GM21619 (cell line): ENCODE results near the gene FNBP1.
"Not testable (repeated sequence)": the region's sequence is repeated elsewhere in the genome, so short reads cannot be mapped to it uniquely, and the experiment has no call there.

Source experiments
- ATAC-seq: cut with Tn5 transposase; IDR thresholded peaks from one replicate; pipeline ENCODE4 v1.9.1; 2021; ENCODE audit not compliant: unreplicated experiment

Gene FNBP1

DNA sequence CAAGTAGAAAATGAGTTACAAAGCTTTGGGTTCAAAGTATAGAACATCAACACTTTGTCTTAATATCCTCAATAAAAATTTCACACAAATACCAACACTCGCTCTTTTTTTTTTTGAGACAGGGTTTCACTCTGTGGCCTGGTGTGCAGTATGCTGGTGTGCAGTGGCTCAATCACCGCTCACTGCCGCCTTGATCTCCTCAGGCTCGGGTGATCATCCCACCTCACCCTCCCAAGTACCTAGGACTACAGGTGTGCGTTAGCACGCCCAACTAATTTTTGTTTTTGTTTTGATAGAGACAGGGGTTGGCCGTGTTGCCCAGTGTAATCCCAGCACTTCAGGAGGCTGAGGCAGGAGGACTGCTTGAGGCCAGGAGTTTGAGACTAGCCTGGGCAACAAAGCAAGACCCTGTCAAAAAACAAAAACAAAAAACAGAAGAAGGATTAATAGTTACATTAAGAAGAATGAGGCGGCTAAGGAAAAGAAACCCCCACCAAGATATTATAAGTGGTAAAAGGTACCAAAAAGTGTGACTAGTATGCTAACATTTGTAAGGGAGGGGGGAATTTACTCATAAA is 20.3 kb downstream of the FNBP1 start:
- ATAC-seq, result no peak

DNA sequence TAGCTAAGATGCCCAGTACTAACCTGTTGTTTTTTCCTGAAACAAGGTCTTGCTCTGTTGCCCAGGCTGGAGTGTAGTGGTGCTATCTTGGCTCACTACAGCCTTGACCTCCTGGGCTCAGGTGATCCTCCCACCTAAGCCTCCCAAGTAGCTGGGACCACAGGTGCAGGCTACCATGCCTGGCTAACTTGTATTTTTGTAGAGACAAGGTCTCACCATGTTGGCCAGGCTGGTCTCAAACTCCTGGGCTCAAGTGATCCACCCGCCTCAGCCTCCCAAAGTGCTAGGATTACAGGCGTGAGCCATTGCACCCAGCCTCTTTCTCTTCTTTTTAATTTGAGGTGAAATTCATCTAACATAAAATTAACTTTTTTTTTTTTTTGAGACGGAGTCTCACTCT is 21.1 kb downstream of the FNBP1 start:
- ATAC-seq, result not testable (repeated sequence)

DNA sequence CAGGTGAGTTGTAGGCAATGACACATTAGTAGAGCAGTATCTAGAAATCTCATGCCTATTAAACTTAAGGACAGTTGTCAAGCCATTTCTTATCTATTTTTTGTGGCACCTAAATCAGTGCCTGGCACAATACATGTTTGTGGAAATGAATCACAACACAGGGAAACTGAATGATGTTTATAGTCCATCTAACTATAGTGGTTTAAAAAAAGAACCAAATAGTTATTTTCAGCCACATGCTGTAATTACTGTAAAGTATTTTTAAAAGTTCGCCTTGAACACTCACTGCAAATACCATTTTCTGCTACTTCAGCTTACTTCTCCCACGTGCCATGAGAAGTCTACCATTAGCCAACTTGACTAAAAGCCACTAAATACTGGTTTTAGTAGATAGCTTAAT is 21.9 kb downstream of the FNBP1 start:
- no peak for ATAC-seq

DNA sequence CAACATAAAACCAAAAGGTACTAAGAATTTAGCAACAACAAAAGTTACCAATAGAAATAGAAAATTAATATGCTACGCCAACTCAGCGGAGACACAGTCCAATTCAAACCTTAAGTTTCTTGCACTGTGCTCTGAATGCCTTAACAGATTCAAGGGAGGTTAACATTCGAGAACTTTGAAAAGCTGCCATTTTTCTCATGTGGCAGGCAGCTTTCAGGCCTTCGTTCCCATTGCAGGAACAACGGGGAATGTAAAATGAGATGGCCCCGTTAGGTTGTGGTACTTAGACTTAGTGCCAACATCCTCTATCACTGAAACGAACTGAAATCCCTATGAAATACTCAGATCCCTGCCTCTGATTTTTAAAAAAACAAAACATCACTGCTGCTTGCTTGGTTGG is 22.4 kb downstream of the FNBP1 start:
- ATAC-seq, result no peak

DNA sequence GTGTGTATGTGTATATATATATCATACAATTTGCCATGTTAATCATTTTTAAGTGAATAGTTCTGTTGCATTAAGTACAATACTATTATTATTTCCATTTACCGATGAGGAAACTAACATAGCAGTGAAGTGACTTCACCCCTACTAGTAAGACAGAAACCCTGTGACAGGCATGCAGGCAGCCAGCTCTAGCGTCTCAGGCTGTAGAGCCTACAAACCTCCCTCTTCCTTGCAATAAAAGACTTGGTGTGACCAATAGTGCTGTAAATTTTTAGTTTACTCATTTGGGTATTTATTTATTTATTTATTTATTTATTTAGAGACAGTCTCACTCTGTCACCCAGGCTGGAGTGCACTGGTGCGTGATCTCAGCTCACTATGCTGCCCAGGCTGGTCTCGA is 24.7 kb downstream of the FNBP1 start:
- ATAC-seq, result no peak

DNA sequence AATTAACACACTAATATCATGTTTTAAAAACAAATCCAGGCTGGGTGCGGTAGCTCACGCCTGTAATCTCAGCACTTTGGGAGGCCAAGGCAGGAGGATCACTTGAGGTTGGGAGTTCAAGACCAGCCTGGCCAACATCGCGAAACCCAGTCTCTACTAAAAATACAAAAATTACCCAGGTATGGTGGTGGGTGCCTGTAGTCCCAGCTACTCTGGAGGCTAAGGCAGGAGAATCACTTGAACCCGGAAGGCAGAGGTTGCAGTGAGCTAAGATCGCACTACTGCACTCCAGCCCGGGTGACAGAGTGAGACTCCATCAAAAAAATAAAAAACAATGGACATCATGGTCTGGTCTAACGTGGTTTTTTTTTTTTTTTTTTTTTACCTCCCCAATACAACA is 25.5 kb downstream of the FNBP1 start:
- not testable (repeated sequence) for ATAC-seq

DNA sequence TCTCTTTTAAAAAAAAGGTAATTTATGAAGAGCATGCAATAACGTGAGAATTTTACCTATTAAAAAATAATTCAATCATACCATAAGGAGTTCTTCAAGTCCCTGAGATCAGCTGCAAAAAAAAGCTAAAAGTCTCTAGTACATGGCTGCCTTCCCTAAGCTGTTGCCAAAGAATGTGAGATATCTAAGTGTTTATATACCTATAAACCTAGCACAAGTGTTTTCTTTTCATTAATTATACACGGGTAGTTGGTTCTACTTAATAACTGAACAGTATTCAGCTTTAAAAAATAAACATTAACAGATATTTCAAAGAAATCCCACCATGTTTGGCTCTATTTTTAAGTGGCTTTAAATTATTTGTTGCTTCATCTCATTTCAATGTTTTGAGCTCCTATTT is 25.9 kb downstream of the FNBP1 start:
- no peak for ATAC-seq

DNA sequence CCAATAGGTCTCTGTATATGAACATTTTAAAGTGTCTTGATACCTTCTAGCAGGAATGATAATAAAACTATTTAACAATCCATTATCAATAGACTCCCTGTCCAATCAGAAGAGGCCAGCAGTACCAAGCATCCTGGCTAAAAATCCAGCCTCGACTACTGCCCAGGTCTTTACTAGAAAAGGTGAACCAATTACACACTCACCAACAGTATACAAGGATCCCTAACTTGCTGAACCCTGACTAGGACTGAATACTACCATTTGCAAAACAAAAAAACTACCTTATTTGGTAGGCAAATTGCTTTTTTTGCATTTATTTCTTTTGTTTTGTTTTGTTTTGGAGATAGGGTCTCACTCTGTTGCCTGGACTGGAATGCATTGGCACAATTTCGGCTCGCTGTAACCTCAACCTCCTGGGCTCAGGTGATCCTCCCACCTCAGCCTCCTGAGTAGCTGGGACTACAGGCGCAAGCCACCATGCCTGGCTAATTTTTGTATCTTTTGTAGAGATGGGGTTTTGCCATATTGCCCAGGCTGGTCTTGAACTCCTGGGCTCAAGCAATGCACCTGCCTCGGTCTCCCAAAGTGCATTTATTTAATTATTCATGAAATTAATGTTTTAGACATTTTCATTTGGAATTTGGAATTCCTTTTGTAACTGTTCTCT is 27.5 kb downstream of the FNBP1 start:
- no peak for ATAC-seq

DNA sequence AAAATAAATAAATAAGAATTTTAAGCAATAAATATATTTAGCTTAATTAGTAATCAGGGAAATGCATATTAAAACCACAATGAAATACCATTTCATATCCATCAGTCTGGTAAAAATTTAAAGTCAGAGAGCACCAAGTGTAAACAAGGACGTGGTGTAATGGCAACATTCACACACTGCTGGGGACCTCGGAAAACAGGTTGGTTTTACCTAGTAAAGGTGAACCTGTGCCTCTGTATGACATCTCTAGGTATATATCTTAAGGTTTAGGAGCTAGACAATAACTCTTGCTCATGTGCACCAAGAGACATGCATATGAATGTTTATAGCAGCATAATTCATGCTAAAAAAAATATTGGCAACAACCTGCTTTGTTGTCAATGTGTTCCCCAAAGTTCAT is 29.7 kb downstream of the FNBP1 start:
- ATAC-seq, result no peak

DNA sequence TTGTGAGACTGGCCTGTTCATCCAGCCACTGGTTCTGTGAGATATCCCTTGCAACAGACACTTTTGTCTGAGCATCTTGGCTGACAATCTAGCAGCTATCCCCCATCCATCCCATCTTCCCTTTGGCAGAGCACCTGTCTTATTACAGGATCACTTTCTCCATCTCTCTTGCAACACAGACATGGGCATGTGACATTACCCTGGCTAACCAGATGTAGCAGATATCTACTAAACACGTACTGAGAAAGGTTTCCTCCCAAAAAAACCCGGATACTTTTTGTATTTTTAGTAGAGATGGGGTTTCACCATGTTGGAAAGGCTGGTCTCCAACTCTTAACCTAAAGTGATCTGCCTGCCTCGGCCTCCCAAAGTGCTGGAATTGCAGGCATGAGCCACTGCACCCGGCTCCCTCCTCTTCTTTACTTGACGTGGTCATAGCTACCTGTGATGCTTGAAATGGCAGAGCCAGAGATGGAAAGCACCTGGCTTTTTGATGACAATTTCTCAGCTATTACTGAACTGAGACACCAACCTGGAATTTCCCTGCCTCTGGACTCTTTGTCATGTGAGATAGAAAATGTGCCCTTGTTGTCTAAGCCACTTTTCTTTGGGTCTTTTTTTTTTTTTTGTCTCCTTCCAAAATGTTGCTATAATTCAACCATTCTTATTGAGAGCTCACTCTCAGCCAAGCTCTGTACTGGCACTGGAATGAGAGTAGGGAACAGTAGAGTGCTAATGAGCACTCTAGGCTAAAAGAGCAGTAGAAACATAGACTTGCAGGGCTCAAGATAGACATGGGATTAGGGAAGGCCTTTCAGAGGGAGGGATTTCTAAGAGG is 32.6 kb downstream of the FNBP1 start:
- ATAC-seq, result peak; percentile 32

DNA sequence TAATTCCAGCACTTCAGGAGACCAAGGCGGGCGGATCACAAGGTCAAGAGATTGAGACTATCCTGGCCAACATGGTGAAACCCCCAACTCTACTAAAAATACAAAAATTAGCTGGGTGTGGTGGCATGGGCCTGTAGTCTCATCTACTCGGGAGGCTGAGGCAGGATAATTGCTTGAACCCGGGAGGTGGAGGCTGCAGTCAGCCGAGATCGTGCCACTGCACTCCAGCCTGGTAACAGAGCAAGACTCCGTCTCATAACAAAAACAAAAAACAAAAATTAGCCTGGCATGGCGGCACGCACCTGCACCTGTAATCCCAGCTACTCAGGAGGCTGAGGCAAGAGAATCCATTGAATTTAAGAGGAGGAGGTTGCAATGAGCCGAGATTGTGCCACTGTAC is 33.4 kb downstream of the FNBP1 start:
- ATAC-seq, result not testable (repeated sequence)

DNA sequence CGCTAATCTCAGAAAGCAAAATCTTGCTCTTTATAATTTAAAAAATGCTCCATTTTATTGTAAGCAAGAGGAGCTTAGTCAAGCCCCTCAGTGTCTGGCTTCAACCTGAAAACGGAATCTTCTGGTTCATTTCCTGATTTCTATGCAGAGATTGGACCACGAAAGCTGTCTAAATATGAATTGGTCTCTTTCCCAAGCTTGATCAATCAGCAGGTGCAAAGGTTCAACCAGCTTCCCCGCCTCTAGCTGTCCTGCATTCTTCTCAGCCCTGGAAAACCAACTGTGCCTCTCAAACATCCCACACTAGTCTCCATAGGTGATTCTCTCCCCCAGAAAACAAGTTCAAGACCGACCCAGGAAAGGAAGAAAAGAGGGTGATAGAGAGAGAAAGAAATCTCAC is 34.5 kb downstream of the FNBP1 start:
- ATAC-seq, result no peak

DNA sequence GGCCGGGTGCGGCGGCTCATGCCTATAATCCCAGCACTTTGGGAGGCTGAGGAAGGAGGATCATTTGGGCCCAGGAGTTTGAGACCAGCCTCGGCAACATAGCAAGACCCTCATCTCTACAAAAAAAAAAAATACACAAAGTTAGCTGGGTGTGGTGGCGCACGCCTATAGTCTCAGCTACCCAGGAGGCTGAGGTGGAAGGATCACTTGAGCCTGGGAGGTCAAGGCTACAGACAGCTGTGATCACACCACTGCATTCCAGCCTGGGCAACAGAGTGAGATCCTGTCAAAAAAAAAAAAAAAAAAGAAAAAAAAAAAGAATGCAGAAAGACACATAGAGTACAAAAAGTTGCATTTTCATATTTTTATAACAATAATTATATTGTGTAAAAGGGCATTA is 36.0 kb downstream of the FNBP1 start:
- ATAC-seq, result not testable (repeated sequence)

DNA sequence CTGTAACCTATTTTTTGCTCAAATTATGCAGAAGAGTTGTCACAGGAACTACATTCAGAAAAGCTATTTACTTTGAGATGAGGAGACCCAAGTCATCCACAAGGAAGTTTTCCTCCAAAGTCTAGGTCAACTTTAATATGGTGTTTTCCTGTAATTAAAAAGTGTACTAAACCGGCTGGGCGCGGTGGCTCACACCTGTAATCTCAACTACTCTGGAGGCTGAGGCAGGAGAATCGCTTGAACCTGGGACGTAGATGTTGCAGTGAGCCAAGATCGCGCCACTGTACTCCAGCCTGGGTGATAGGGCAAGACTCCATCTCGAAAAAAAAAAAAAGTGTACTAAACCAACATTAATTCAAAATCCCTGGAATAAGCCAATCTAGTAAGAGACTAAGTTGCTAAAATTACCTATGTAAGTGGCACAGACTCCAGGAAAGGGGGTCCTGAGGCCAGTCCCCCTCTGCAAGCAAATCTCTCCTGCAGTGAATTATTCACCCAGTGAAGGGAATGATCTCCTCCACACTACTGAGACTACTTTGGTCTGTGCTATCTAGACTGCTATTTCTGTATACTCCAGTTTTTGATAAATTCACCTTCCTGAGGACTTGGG is 38.9 kb downstream of the FNBP1 start:
- ATAC-seq, result no peak

DNA sequence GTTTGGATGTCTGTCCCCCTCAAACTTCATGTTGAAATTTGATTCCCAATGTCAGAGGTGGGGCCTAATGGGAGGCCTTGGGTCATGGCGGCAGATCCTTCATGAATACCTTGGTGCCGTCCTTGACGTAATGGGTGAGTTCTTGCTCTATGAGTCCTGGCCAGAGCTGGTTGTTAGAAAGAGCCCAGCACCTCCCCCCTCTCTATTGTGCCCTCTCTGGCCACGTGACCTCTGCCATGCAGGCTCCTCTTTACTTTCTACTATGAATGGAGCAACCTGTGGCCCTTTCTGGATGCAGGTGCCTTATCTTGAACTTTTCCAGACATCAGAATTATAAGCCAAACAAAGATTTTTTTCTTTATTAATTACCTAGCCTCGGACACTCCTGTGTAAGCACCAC is 40.7 kb downstream of the FNBP1 start:
- no peak for ATAC-seq

DNA sequence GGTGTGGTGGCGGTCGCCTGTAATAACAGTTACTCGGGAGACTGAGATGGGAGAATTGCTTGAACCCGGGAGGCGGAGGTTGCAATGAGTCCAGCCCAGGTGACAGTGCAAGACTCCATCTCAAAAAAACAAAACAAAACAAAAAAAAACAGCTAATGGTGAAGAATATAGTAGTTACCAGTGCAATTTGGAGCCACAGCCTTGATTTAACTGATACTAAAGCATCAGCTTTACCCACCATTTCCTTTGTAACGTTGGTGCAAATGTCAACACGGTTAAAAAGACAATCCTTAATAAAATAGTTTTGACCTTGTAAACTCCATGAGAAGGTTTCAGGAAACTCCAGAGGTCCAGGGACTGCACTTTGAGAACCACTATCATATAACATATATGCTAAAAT is 41.8 kb downstream of the FNBP1 start:
- no peak for ATAC-seq

DNA sequence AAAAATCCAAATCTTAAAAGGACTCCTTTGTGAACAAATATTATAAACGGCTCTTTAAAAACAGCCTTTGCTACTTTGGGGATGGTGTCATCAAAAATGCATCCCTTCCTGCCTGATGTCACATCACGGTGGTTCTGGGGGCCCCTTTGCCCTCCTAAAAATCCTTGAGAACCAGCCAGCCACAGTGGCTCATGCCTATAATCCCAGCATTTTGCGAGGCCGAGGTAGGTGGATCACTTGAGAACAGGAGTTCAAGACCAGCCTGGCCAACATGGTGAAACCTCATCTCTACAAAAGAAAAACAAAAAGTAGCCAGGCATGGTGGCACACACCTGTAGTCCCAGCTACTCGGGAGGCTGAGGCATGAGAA is 43.9 kb downstream of the FNBP1 start:
- no peak for ATAC-seq

DNA sequence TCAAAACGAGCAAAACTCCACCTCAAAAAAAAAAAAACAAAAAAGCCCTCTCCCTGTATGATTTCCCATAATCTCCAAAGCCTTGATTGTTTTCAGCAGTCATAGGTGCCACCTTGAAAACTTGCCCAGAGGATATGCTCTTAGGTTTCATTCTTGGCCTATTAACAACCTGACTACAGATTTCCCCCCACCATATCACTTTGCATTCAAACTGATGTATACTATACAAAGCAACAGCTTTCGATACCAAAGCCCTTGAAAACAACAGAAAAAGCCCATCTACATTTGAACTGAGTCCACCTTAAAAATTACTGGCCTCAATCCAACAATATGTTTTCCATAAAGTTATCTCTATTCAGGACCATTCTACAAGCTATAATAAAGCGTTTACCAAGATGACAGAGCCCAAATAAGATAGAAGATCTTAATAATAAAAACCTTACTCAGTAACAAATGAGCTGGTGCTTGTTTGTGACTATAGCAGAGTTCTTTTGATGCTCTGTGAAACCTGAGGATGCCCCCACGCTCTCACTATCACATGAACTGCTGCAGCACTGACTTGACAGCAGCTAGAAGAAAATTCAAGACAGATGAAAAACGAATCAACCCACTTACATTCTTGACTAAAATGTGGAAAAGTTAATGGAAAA is 44.4 kb downstream of the FNBP1 start:
- no peak for ATAC-seq

DNA sequence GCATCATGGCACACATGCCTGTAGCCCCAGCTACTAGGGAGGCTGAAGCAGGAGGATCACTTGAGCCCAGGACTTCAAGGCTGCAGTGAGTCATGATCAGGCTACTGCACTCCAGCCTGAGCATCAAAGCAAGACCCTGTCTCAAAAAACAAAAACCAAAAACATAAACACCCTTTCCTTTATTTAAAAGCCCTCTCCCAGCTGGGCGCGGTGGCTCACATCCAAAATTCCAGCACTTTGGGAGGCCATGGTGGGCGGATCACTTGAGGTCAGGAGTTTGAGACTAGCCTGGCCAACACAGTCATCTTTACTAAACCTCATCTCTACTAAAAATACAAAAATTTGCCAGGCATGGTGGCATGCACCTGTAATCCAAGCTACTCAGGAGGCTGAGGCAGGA is 45.3 kb downstream of the FNBP1 start:
- ATAC-seq, result not testable (repeated sequence)

DNA sequence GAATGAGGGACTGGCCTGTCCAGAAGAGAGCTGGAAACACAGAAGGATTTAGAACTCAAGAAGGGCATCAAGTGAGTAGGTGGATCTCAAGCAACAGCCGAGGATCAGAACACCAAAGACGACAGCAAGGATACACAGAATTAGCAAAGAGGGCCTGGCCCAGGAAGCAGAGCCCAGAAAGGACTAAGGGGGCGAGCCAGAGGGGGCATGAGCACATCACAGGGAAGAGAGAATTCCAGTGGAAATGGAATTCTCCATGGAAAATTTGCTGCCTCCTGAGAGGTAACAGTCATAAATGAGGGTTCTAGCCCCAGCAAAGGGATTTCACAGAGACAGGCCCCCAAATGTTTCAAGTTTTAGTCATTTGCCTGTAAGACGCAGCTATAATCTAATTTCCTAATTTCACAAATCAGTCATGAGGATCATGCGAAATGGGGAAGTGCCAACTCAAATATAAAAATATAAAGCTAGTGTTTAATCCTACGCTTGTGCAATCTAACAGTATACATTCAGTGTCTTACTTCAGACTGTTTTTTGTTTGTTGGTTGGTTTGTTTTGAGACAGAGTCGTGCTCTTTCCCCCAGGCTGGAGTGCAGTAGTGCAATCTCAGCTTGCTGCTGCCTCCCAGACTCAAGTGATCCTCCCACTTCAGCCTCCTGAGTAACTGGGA is 46.7 kb downstream of the FNBP1 start:
- ATAC-seq, result no peak
